Activated effector memory CD4-positive, alpha-beta T cell treated with Interleukin-2 at 50 U/mL for 16 hours (primary cell): Measurements from ENCODE around the gene SYNGR3.

Source experiments
- DNase-seq: peaks from one replicate; pipeline ENCODE4 v3.0.0-alpha.2; 2020

Gene SYNGR3

DNA sequence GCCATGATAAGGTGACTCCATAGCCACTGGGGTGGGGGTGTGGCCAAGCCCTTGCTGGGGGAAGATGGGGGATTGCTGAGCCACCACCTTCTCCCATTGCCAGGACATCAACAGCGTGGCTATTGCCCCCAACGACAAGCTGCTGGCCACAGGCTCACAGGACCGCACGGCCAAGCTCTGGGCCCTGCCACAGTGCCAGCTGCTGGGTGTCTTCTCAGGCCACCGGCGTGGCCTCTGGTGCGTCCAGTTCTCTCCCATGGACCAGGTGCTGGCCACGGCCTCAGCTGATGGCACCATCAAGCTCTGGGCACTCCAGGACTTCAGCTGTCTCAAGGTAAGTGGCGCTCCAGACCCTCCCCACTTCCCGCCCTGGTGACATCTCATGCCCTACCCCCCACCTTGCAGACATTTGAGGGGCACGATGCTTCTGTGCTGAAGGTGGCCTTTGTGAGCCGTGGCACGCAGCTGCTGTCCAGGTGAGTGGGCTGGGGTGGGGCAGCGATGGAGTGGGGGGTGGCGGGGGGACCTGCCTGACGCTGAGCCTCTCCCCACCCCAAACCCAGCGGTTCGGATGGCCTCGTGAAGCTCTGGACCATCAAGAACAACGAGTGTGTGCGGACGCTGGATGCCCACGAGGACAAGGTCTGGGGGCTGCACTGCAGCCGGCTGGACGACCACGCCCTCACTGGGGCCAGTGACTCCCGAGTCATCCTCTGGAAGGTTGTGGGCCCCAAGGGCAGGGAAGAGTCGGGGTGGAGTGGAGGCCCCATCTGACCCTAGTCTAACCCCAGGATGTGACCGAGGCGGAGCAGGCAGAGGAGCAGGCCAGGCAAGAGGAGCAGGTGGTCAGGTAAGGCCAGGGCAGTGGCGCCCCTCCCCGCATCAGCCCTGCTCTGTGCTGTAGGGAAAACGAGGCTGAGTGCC is 12.6 kb upstream of the SYNGR3 start:
- no peak for DNase-seq

GRCh38 chr16:1977875-1978268 is 11.9 kb upstream of the SYNGR3 start:
- DNase-seq = no peak

DNA sequence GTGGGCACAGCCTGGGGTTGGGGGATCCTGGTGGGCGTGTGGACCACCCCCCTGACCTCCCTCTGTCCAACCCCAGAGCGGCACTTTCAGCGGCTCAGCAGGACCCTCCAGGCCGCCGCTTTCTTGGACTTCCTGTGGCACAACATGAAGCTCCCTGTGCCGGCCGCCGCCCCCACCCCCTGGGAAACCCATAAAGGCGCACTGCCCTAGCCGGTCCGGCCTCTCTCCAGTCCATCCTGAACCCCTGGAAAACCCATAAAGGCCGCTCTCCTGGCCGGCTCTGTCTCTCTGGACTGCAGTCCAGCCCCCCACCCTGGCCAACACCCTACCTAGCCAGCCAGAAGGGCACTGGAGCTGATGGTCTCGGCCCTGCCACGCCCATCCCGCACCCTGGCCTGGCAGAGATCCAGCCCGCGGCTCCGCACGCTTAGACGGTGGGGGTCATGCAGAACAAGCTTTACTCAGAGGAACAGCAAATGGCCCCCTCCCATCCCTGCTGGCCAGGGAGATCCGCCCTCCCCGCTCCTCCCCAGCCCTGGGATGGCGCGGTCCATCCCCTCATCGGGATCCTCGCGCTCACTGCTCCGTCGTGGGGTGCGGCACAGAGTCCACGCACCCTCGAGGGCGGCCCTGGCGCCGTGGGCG is 11.2 kb upstream of the SYNGR3 start:
- no peak for DNase-seq

- no peak for DNase-seq
Observed at GRCh38 chr16:1979271-1980029, 10.3 kb upstream of the SYNGR3 start.

GRCh38 chr16:1980030-1980769 is 9.6 kb upstream of the SYNGR3 start:
- no peak for DNase-seq

DNA sequence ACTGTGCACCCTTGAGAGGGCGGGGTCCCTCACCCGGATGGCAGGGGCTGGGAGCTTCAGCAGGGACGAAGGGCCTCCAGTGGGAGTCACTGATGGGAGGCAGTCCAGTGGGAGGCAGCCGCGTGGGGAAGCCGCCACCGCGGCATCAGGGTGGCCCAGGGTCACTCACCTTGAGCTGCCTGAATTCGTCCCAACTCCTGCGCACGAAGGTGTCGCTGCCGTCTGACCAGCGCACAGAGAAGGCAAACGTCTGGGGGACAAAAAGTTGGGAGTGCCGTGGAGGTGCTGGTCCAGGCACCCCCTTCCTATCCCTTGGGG is 9.0 kb upstream of the SYNGR3 start:
- no peak for DNase-seq

- DNase-seq = no peak
Observed at GRCh38 chr16:1981398-1981836, 8.4 kb upstream of the SYNGR3 start, which contains the start of gene NOXO1. Gene NOXO1 (minus strand): TSS chr16:1981469. CDS start chr16:1981179, 290 bp downstream.

GRCh38 chr16:1982013-1982433 is 7.7 kb upstream of the SYNGR3 start:
- no peak for DNase-seq

- DNase-seq = no peak
Observed at GRCh38 chr16:1982991-1983543, 6.7 kb upstream of the SYNGR3 start.

DNA sequence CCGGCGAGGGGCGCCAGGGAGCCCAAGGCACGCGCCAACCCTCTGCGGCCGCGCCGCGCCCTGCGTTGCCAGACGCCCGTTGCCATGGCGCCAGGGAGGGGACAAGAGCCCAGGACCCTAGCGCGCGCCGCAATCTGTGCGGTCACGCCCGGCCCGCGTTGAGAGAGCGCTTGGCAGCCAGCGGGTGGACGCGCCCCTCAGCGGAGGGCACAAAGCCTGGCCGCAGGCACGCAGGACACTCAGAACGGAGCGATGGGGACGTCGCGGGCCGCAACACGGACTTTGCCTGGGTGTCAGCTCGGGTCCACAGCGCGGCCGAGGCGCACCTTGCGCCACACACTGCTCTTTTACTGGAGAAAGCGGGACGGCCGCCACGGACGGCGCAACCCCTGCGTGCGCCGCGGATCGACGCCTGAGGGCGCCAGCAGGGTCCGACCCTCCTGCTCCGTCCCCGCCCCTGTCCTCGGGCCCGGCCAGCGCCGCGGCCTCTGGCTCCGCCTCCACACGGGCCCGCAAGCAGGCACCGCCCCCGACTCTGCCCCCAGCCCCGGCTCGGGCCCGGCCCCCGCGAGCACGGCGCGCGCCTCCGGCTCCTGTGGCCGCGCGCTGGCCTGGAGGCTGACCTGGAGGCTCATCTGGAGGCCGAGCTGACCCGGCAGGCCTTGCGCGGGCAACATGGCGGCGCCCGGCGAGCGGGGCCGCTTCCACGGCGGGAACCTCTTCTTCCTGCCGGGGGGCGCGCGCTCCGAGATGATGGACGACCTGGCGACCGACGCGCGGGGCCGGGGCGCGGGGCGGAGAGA is 6.0 kb upstream of the SYNGR3 start, which contains the start of gene GFER:
Gene GFER, plus strand, starts transcription at position 650 of the 803 bp plus-strand sequence. Its CDS starts 26 bp downstream, at position 676.
- DNase-seq = peak; percentile 58

DNA sequence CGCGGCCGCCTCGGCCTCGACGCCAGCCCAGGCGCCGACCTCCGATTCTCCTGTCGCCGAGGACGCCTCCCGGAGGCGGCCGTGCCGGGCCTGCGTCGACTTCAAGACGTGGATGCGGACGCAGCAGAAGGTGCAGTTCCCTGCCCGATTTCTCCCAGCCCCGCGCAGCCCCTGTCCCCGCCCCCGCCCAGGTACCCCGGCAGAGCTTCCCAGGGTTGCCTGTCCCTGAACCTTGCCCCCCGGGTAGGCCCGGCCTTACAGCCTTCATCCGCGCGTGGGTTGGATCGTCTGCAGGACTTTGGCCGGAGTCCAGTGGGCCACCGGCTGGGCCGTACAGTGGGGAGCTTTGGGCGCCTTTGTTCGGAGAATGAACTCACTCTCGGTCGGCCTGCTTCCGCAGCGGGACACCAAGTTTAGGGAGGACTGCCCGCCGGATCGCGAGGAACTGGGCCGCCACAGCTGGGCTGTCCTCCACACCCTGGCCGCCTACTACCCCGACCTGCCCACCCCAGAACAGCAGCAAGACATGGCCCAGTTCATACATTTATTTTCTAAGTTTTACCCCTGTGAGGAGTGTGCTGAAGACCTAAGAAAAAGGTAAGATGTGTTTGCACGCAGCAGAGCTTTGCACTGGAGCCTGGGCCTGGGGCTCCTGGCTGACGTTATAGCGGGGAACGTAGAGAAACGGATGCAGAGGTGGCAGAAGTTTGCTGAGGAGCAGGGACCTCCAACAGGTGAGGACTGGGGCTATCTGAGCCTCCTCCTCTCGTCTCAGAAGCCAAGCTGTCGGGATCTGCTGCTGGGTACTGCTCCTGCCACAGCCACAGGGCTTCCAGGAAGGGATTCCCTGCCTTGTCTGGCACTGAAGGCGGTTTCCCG is 5.2 kb upstream of the SYNGR3 start:
- DNase-seq = no peak

- no peak for DNase-seq
Observed at GRCh38 chr16:1985466-1986150, 4.2 kb upstream of the SYNGR3 start.

GRCh38 chr16:1987198-1987597 is 2.6 kb upstream of the SYNGR3 start:
- no peak for DNase-seq

DNA sequence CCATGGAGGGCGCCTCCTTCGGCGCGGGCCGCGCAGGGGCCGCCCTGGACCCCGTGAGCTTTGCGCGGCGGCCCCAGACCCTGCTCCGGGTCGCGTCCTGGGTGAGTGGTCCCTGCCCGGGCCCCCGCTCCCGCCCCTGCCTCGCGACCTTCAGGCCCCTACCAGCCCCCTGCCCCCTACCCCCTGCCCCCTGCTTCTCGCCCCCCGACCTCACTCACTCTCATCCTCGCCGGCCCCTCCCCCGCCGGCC is 256 bp downstream of the SYNGR3 start:
- DNase-seq = no peak

- peak; percentile 10 for DNase-seq
Observed at GRCh38 chr16:1990351-1991134, 773 bp downstream of the SYNGR3 start.

DNA sequence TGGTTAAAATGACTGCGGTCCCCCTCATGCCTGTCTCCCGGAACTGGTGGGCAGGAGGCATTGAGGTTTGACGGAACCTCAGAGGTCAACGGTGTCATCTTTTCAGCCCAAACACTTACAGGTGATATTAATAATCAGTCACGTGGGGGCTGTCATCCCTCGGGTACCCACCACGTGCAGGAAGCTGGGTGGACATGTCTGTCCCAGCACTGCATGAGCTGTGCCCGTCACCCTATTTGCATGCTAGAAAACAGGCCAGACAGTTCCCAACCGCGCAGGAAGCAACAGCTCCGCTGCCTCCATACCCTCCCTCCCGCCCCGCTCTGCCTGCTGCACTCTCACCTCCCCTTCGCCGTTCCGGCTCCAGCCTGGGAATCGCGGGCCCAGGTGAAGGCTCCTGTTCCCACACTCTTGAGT is 1.4 kb downstream of the SYNGR3 start:
- DNase-seq = peak; percentile 33

DNA sequence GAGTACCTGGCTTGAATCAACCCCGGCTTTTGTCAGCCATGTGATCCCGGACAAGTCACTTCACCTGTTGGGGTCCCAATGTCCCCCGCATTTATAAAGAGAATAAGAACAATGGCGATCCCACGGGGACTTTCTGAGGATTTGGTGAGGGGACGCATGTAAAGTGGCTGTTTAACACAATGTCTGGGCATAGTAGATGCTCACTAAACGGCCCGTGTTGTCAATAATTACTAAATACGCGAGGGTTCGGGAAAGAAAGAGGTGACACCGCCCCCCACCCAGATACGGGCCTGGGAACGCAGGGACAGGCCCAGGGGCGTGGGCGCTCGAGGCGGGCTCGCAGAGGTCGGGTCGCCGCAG is 1.8 kb downstream of the SYNGR3 start:
- DNase-seq = no peak

GRCh38 chr16:1991948-1992703 is 2.4 kb downstream of the SYNGR3 start:
- DNase-seq = peak; percentile 93
